HG03442 (cell line): ENCODE results near the gene ID2.

Source experiments
- ATAC-seq: cut with Tn5 transposase; IDR thresholded peaks from one replicate; pipeline ENCODE4 v1.9.1; 2021; ENCODE audit warnings: mild to moderate bottlenecking, moderate library complexity; ENCODE audit not compliant: unreplicated experiment

The ID2 gene

GRCh38 chr2:8667896-8668512 is 13.9 kb upstream of the ID2 start:
- ATAC-seq = no peak

- ATAC-seq = no peak
Measured at GRCh38 chr2:8669157-8669817, 12.6 kb upstream of the ID2 start.

- ATAC-seq = no peak
Measured at GRCh38 chr2:8670580-8670979, 11.3 kb upstream of the ID2 start.

GRCh38 chr2:8671176-8671575 is 10.7 kb upstream of the ID2 start:
- ATAC-seq = no peak

- no peak for ATAC-seq
Measured at GRCh38 chr2:8671802-8672201, 10.1 kb upstream of the ID2 start.

GRCh38 chr2:8672940-8673339 is 8.9 kb upstream of the ID2 start:
- no peak for ATAC-seq

- no peak for ATAC-seq
Measured at GRCh38 chr2:8673381-8673780, 8.5 kb upstream of the ID2 start.

- ATAC-seq = no peak
Measured at GRCh38 chr2:8674420-8675009, 7.3 kb upstream of the ID2 start.

GRCh38 chr2:8675543-8675942 is 6.3 kb upstream of the ID2 start:
- ATAC-seq = no peak

- ATAC-seq = no peak
Measured at GRCh38 chr2:8676191-8676920, 5.5 kb upstream of the ID2 start.

- ATAC-seq = no peak
Measured at GRCh38 chr2:8676921-8677645, 4.8 kb upstream of the ID2 start.

GRCh38 chr2:8677646-8678592 is 3.9 kb upstream of the ID2 start:
- ATAC-seq = no peak

GRCh38 chr2:8678731-8679566 is 2.9 kb upstream of the ID2 start:
- ATAC-seq = peak; percentile 69

GRCh38 chr2:8679567-8679826 is 2.4 kb upstream of the ID2 start:
- no peak for ATAC-seq

GRCh38 chr2:8679827-8680731 is 1.8 kb upstream of the ID2 start:
- no peak for ATAC-seq

- ATAC-seq = no peak
Measured at GRCh38 chr2:8680822-8681760, 765 bp upstream of the ID2 start.
